Natural killer cell (primary cell): ENCODE results near the gene ATP1A3. TPM values are rescaled to one million over a fixed set of nuclear protein-coding genes. Genes with fewer than 3 reads are reported as not detected.
"Not testable (repeated sequence)": the region's sequence is repeated elsewhere in the genome, so short reads cannot be mapped to it uniquely, and the experiment has no call there.

Experiments
- ATAC-seq, 3 donors: fragments of 150-1000 bp in 2 of 3; fragments of 200-7000 bp in 1 of 3; cut with Tn5 transposase; 1 replicate in 1 of 3; 2 replicates in 2 of 3; pipeline ENCODE4 v1.10.0; 2021; ENCODE audit warnings: mild to moderate bottlenecking in 2 of 3, moderate library complexity in 2 of 3
- DNase-seq, 2 donors: peaks; one replicate each; pipeline versions ENCODE4 v3.0.0 to v3.0.0-alpha.2; 2013 to 2021; ENCODE audit warnings: mixed read lengths in 1 of 2
- H3K27ac ChIP-seq: one replicate; pipeline ENCODE4 v1.5.1; 2013; ENCODE audit warnings: mild to moderate bottlenecking, low read length
- H3K27me3 ChIP-seq: one replicate; pipeline ENCODE4 v1.6.1; 2013; ENCODE audit warnings: low read length; ENCODE audit not compliant: control insufficient read depth, insufficient read depth
- H3K36me3 ChIP-seq: one replicate; pipeline ENCODE4 v1.6.1; 2013; ENCODE audit warnings: low read length; ENCODE audit not compliant: control insufficient read depth, insufficient read depth
- H3K4me1 ChIP-seq: one replicate; pipeline ENCODE4 v1.6.1; 2013; ENCODE audit warnings: low read length; ENCODE audit not compliant: control insufficient read depth, insufficient read depth
- H3K4me3 ChIP-seq: one replicate; pipeline ENCODE4 v1.5.1; 2013; ENCODE audit warnings: low read length
- H3K9me3 ChIP-seq: one replicate; pipeline ENCODE4 v1.6.1; 2013; ENCODE audit warnings: low read length; ENCODE audit not compliant: control insufficient read depth, insufficient read depth
- H3K27ac Mint-ChIP-seq, 2 donors: one replicate each; pipeline ENCODE4 v1.8.0; 2022; ENCODE audit warnings: mild to moderate bottlenecking in 2 of 2, mixed read lengths in 2 of 2, moderate library complexity in 1 of 2
- H3K27me3 Mint-ChIP-seq, 2 donors: one replicate each; pipeline ENCODE4 v1.8.0; 2022; ENCODE audit warnings: low read depth in 2 of 2, mixed read lengths in 2 of 2
- H3K36me3 Mint-ChIP-seq: one replicate; pipeline ENCODE4 v1.8.0; 2022; ENCODE audit warnings: mixed read lengths
- H3K4me1 Mint-ChIP-seq, 2 donors: one replicate each; pipeline ENCODE4 v1.8.0; 2022; ENCODE audit warnings: mixed read lengths in 2 of 2
- H3K4me3 Mint-ChIP-seq: one replicate; pipeline ENCODE4 v1.8.0; 2022; ENCODE audit warnings: mild to moderate bottlenecking, moderate library complexity, mixed read lengths
- H3K9me3 Mint-ChIP-seq, 2 donors: one replicate each; pipeline ENCODE4 v1.8.0; 2022; ENCODE audit warnings: mixed read lengths in 2 of 2
- CTCF ChIP-seq: fragments of 200-600 bp; IDR thresholded peaks from one replicate; pipeline ENCODE4 v1.8.0; 2022; ENCODE audit warnings: antibody characterized with exemption
- WGBS: methylation state at CpG from one replicate; pipeline ENCODE4 v1.1.7; 2013; ENCODE audit warnings: missing lambda C conversion rate; ENCODE audit not compliant: insufficient coverage; 5-methylcytosine and 5-hydroxymethylcytosine counted together
- intact Hi-C: fragments of 100-400 bp; cut with micrococcal nuclease; formaldehyde crosslinking; loops from one replicate; pipeline ENCODE4 v1.14.2; 2022
- total RNA-seq, 4 donors: library from RNA; stranded (reverse); fragments of 120-200 nt in 1 of 4; gene quantifications; one replicate each; pipeline versions ENCODE4 v1.2.3 to v1.2.4, GENCODE V29; 2013 to 2022

Gene ATP1A3
- total RNA-seq, 3 donors from 2014 or later (not counting 1 experiment from before 2014, with no cell fraction given), result 13.5 to 18.2 (median 14.0) TPM

GRCh38 chr19:41995959-41996797 lies 2.1 kb upstream of the ATP1A3 start:
- H3K4me3 ChIP-seq, result no peak overlapping the region
- Mint-ChIP-seq H3K4me1 (peaks cover 12 to 43% of the 10 kb centered on the region in 2 donors), H3K36me3 (no peaks in the 10 kb centered on the region), H3K27me3 (peaks cover 37 to 51% of the 10 kb centered on the region in 2 donors), H3K4me3 (no peak overlapping the region), H3K27ac (no peak overlapping the region), H3K9me3 (no peaks in the 10 kb centered on the region)
- H3K27me3 ChIP-seq, result peaks cover 23% of the 10 kb centered on the region
- intact Hi-C loops, result no loop called here
- no peak for DNase-seq
- no peak overlapping the region for H3K27ac ChIP-seq
- TF ChIP-seq CTCF, result no peak
- WGBS, result 46% methylated on average over 10 of the region's 12 CpGs
- ATAC-seq, result no peak
- H3K9me3 ChIP-seq, result no peaks in the 10 kb centered on the region
- no peaks in the 10 kb centered on the region for H3K36me3 ChIP-seq
- peaks cover 26% of the 10 kb centered on the region for H3K4me1 ChIP-seq

GRCh38 chr19:41994994-41995958 lies 1.2 kb upstream of the ATP1A3 start:
- peaks cover 28 to 45% of the 10 kb centered on the region in 2 donors for H3K27me3 Mint-ChIP-seq
- H3K4me3 ChIP-seq, result no peak overlapping the region
- peaks cover 26% of the 10 kb centered on the region for H3K4me1 ChIP-seq
- H3K36me3 Mint-ChIP-seq, result no peaks in the 10 kb centered on the region
- no peak for TF ChIP-seq CTCF
- H3K27me3 ChIP-seq, result peaks cover 21% of the 10 kb centered on the region
- peak overlapping the region in 1 of 2 donors; percentile 47 for H3K27ac Mint-ChIP-seq
- no peak overlapping the region for H3K27ac ChIP-seq
- ATAC-seq (no peak), DNase-seq (peak in 1 of 2 donors; percentile 15)
- 71% methylated on average over 19 of the region's 19 CpGs for WGBS
- no peaks in the 10 kb centered on the region for H3K9me3 ChIP-seq
- H3K4me1 Mint-ChIP-seq, result peaks cover 12 to 43% of the 10 kb centered on the region in 2 donors
- H3K36me3 ChIP-seq, result no peaks in the 10 kb centered on the region
- H3K4me3 Mint-ChIP-seq, result peak overlapping the region; percentile 48
- intact Hi-C loops, result no loop called here
- no peaks in the 10 kb centered on the region for H3K9me3 Mint-ChIP-seq

- H3K4me1 Mint-ChIP-seq, result peaks cover 12 to 42% of the 10 kb centered on the region in 2 donors
- H3K9me3 Mint-ChIP-seq, result no peaks in the 10 kb centered on the region
- H3K36me3 Mint-ChIP-seq, result no peaks in the 10 kb centered on the region
- 21% methylated on average over 13 of the region's 13 CpGs for WGBS
- intact Hi-C loops, result no loop called here
- TF ChIP-seq CTCF, result no peak
- H3K27me3 Mint-ChIP-seq, result peaks cover 21 to 37% of the 10 kb centered on the region in 2 donors
- H3K9me3 ChIP-seq, result no peaks in the 10 kb centered on the region
- no peaks in the 10 kb centered on the region for H3K36me3 ChIP-seq
- H3K4me3 Mint-ChIP-seq, result peak overlapping the region; percentile 48
- DNase-seq (no peak), ATAC-seq (peak in 1 of 3 donors; percentile 27)
- H3K4me3 ChIP-seq, result peak overlapping the region; percentile 11
- H3K27me3 ChIP-seq, result peaks cover 19% of the 10 kb centered on the region
- H3K27ac Mint-ChIP-seq, result peak overlapping the region in 1 of 2 donors; percentile 47
- H3K27ac ChIP-seq, result no peak overlapping the region
- peaks cover 26% of the 10 kb centered on the region for H3K4me1 ChIP-seq
Measured at GRCh38 chr19:41994521-41994971, 516 bp upstream of the ATP1A3 start.

GRCh38 chr19:41991925-41992569 lies 2.0 kb downstream of the ATP1A3 start:
- Mint-ChIP-seq H3K4me3 (peak overlapping the region; percentile 67), H3K27ac (peak overlapping the region in 1 of 2 donors; percentile 22), H3K4me1 (peaks cover 12 to 32% of the 10 kb centered on the region in 2 donors), H3K27me3 (peaks cover 13 to 21% of the 10 kb centered on the region in 2 donors)
- DNase-seq, H3K36me3 ChIP-seq, H3K36me3 Mint-ChIP-seq, intact Hi-C loops, H3K9me3 Mint-ChIP-seq, H3K4me3 ChIP-seq, H3K27ac ChIP-seq, ATAC-seq, H3K9me3 ChIP-seq: not testable (repeated sequence)
- peaks cover 11% of the 10 kb centered on the region for H3K27me3 ChIP-seq
- peaks cover 15% of the 10 kb centered on the region for H3K4me1 ChIP-seq
- 94% methylated on average over 11 of the region's 11 CpGs for WGBS
